ENCODE results near the gene SPTBN4.

DNA sequence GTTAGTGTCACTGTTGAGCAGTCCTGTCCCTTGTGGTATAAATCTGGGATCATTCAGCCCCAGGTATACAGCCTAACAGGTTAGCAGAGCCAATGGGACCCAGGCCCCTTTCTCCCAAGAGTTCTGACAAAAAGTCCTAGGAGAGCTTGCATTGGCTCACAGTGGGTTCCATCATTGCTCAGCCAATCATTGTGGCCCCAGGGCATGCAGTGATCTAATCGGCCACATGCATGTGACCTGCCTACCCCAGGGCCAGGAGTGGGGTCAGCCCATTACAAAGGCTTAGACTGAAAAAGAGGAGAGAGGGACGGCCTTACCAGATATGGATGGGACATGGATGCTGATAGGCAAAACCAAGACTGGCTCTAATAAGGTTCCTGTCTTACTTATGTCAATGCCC lies 41.1 kb downstream of the SPTBN4 start:
- TF ChIP-seq EZH2phosphoT487 (IDR thresholded peaks at IDR 0.05; ENCODE audit: low read length): no peak
- TF ChIP-seq, protein P1, sequence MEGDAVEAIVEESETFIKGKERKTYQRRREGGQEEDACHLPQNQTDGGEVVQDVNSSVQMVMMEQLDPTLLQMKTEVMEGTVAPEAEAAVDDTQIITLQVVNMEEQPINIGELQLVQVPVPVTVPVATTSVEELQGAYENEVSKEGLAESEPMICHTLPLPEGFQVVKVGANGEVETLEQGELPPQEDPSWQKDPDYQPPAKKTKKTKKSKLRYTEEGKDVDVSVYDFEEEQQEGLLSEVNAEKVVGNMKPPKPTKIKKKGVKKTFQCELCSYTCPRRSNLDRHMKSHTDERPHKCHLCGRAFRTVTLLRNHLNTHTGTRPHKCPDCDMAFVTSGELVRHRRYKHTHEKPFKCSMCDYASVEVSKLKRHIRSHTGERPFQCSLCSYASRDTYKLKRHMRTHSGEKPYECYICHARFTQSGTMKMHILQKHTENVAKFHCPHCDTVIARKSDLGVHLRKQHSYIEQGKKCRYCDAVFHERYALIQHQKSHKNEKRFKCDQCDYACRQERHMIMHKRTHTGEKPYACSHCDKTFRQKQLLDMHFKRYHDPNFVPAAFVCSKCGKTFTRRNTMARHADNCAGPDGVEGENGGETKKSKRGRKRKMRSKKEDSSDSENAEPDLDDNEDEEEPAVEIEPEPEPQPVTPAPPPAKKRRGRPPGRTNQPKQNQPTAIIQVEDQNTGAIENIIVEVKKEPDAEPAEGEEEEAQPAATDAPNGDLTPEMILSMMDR (IDR thresholded peaks at IDR 0.05; ENCODE audit: low read length): no peak

Measured in MM.1S (cell line).